ENCODE measurements around the gene THSD7B.

The THSD7B gene

GRCh38 chr2:137157851-137158250 lies 392.5 kb downstream of the THSD7B start:
- DNase-seq (ENCODE audit: low spot score): no peak

GRCh38 chr2:137161250-137161649 lies 395.9 kb downstream of the THSD7B start:
- no peak for DNase-seq (ENCODE audit: low spot score)

- no peak for DNase-seq (ENCODE audit: low spot score)
Observed at GRCh38 chr2:137165968-137166367, 400.6 kb downstream of the THSD7B start.

GRCh38 chr2:137167651-137168050 lies 402.3 kb downstream of the THSD7B start:
- DNase-seq (ENCODE audit: low spot score): no peak

GRCh38 chr2:137168552-137168951 lies 403.2 kb downstream of the THSD7B start:
- no peak for DNase-seq (ENCODE audit: low spot score)

GRCh38 chr2:137172162-137172561 lies 406.8 kb downstream of the THSD7B start:
- no peak for DNase-seq (ENCODE audit: low spot score)

- DNase-seq (ENCODE audit: low spot score): no peak
Observed at GRCh38 chr2:137173463-137173862, 408.1 kb downstream of the THSD7B start.

- no peak for DNase-seq (ENCODE audit: low spot score)
Observed at GRCh38 chr2:137175246-137175645, 409.9 kb downstream of the THSD7B start.

- DNase-seq (ENCODE audit: low spot score): no peak
Observed at GRCh38 chr2:137178951-137179377, 413.6 kb downstream of the THSD7B start.

GRCh38 chr2:137179542-137179941 lies 414.2 kb downstream of the THSD7B start:
- no peak for DNase-seq (ENCODE audit: low spot score)

- DNase-seq (ENCODE audit: low spot score): no peak
Observed at GRCh38 chr2:137180012-137180411, 414.7 kb downstream of the THSD7B start.

- no peak for DNase-seq (ENCODE audit: low spot score)
Observed at GRCh38 chr2:137181370-137181769, 416.0 kb downstream of the THSD7B start.

GRCh38 chr2:137182071-137182470 lies 416.7 kb downstream of the THSD7B start:
- DNase-seq (ENCODE audit: low spot score): no peak

GRCh38 chr2:137183206-137183898 lies 418.0 kb downstream of the THSD7B start:
- DNase-seq (ENCODE audit: low spot score): no peak

- no peak for DNase-seq (ENCODE audit: low spot score)
Observed at GRCh38 chr2:137185378-137186078, 420.2 kb downstream of the THSD7B start.

- no peak for DNase-seq (ENCODE audit: low spot score)
Observed at GRCh38 chr2:137187216-137187615, 421.9 kb downstream of the THSD7B start.

- no peak for DNase-seq (ENCODE audit: low spot score)
Observed at GRCh38 chr2:137190411-137191195, 425.3 kb downstream of the THSD7B start.

- no peak for DNase-seq (ENCODE audit: low spot score)
Observed at GRCh38 chr2:137192366-137193310, 427.3 kb downstream of the THSD7B start.

- DNase-seq (ENCODE audit: low spot score): no peak
Observed at GRCh38 chr2:137193401-137193800, 428.1 kb downstream of the THSD7B start.

- no peak for DNase-seq (ENCODE audit: low spot score)
Observed at GRCh38 chr2:137194111-137194510, 428.8 kb downstream of the THSD7B start.

GRCh38 chr2:137199751-137200150 lies 434.4 kb downstream of the THSD7B start:
- no peak for DNase-seq (ENCODE audit: low spot score)

- DNase-seq (ENCODE audit: low spot score): no peak
Observed at GRCh38 chr2:137202318-137202717, 437.0 kb downstream of the THSD7B start.

All from D341Med (cell line).